HepG2 (cell line): ENCODE measurements around the gene TFAM.

Experiments used
- CENPT ChIP-seq: sonication (generic); formaldehyde crosslinking; IDR thresholded peaks from 2 replicates; pipeline ENCODE4 v1.8.0; 2022; ENCODE audit warnings: low read depth, mild to moderate bottlenecking, moderate library complexity, missing genetic modification reagents
- CTCF ChIP-seq: sonication (generic); formaldehyde crosslinking; IDR thresholded peaks from 2 replicates; pipeline ENCODE4 v1.5.0; 2020; ENCODE audit warnings: mild to moderate bottlenecking, missing genetic modification reagents, moderate library complexity
- GLI4 ChIP-seq: sonication (generic); formaldehyde crosslinking; IDR thresholded peaks from 2 replicates; pipeline ENCODE4 v1.5.1; 2020; ENCODE audit warnings: missing genetic modification reagents, mild to moderate bottlenecking, moderate library complexity, borderline replicate concordance
- HNF4A ChIP-seq: sonication (generic); formaldehyde crosslinking; IDR thresholded peaks from 2 replicates; pipeline ENCODE4 v1.4.0; 2020; ENCODE audit warnings: missing genetic modification reagents
- JUNB ChIP-seq: sonication (generic); formaldehyde crosslinking; IDR thresholded peaks from 2 replicates; pipeline ENCODE4 v1.8.0; 2022; ENCODE audit warnings: missing genetic modification reagents, mild to moderate bottlenecking, borderline replicate concordance
- NRL ChIP-seq: sonication (generic); formaldehyde crosslinking; IDR thresholded peaks from 2 replicates; pipeline ENCODE4 v1.5.0; 2020; ENCODE audit warnings: missing genetic modification reagents, mild to moderate bottlenecking, moderate library complexity, borderline replicate concordance
- RFX5 ChIP-seq: IDR thresholded peaks from 2 replicates; pipeline ENCODE4 v1.6.1; 2011; ENCODE audit warnings: low read depth, low read length, improper control_type of control experiment

- TF ChIP-seq JUNB (no peak), CTCF (CRISPR knock-in tag) (no peak), CENPT (CRISPR knock-in tag) (no peak), GLI4 (no peak), RFX5 (no peak), HNF4A (no peak), NRL (CRISPR knock-in tag) (no peak)
Observed at GRCh38 chr10:58361353-58361752, 23.9 kb upstream of the TFAM start.
